GM21619 (cell line): ENCODE measurements around the gene PCSK7.
"Not testable (repeated sequence)": the region's sequence is repeated elsewhere in the genome, so short reads cannot be mapped to it uniquely, and the experiment has no call there.

ENCODE experiments used
- ATAC-seq: cut with Tn5 transposase; IDR thresholded peaks from one replicate; pipeline ENCODE4 v1.9.1; 2021; ENCODE audit not compliant: unreplicated experiment

PCSK7 gene

DNA sequence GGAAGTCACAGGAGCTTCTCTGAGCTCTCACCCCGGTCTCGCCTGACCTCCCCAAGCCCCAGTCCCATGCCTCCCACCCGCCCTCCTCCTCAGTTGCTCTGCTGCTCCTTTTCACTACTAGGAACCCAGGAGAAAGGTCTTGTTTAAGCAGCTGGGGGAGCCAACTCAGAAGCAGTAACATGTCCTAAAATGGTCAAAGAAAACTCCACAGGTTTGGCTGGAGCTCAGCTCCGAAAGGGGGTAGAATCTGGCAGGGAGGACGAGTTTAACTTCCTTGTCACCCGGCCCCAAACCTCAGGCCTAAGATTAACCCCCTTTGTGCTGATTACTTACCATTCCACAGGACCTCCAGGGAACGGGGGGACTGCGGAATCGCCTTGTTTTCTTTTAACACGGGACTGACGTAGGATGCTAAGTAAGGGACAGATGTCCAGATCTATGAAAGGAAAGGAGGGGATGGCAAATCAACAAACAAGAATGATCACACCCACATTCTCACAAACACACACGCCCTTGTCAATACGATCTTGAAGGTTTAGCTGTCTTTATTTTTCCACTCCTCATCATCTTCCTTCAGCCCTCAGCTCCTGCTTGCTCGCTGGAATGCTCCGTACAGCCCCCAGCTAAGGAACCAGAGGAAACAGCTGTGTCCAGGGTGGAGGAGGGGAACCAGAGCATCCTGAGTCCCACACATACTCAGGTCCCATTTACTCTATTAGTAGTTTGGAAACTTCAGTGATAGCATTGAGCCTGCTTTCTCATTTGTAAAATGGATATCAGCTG lies 13.5 kb downstream of the PCSK7 start:
- ATAC-seq, result no peak

DNA sequence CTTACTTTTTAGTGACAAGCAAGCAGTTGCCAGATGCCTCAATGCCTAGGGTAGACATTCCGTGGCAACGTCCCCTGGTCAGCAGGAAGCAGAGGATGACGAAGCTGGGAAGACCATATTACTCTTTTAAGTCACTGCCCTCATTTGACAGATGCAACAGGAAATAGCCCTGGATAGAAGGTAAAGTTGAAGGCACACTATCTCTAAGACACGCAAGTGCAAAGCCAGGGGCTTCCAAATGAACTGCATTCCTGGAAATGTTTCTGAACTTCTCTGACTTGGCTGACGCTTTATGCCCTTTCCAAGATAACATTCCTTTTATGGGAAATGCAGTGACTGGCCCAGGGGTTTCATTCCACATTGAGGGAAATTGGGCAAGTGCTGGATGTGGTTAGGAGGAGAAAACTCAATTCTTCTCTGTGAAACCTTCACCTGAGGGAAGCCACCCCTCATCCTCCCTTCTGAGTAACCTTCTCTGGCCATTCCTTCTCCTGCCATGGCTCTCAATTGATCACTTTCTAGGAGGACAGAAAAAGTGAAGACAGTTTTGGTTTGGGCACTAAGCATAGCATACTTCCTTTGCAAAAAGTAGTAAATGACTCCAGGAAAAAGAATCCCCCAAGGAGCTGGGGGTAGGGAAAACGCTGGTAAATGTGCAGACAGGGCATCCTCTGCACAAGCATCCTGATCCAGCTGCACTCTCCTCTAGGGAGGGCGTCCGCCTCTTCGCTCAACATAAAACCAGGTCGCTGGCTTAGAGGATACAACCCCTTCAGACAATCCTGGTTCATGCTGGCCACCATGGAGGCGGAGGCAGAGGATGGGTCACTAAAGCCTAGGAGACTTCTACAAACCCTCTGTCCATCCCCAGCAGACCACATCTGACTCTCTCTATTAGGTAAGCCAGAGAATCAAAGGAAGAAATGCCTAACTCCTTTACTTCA lies 14.5 kb downstream of the PCSK7 start:
- no peak for ATAC-seq

DNA sequence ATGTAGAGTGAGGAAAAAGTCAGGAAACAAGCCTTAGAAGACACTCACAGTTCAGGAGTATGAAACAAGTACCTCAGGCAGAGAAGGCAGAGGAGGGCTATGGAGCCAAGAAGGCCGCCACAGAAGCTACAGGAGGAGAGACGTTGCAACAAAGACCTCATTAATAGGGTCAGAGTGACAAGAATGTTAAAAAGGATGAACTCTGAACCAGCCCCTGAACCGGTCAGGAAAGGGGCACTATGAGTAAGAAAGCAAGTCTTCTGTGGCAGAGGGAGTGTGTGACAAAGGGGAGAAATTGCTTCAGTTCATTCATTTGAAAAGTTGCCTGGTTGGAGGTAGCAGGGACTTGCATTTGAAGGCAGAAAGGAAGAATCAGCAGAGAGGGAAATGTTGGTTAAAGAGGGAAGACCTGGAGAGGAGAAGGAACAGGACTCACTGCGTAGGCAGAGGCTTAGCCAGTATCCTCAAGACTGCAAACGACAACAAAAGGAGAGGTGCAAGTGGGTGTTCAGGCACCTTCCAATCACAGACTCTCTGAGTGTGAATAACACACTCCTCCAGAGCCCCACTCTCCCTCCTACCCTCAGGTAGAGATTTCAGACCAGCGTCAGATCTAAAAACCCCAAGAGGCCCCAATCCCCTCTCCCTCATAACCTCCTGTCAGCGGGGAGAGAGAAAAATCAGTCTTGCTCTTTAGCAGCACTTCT lies 17.3 kb downstream of the PCSK7 start:
- no peak for ATAC-seq

DNA sequence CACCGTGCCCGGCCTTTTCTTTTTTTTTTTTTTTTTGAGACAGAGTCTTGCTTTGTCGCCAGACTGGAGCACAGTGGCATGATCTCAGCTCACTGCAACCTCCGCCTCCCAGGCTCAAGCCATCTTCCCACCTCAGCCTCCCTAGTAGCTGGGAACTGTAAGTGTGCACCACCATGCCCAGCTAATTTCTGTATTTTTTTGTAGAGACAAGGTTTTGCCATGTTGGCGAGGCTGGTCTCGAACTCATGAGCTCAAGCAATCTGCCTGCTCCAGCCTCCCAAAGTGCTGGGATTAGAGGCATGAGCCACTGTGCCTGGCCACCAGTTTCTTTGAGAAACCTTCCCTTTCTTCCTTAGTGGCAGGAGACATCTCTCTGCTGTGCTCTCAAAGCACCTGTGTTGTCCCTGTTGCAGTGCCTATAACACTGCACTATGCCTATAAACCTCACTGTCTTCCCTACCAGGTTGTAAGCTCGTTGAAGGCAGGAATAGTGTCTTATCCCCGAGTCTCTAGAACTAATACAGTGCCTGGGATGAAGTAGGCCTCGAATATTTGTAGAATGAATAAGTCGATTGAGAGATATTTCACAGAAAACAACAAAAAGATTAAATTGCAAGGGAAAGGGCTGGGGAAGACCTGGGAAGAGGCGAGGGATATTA lies 19.0 kb downstream of the PCSK7 start:
- ATAC-seq, result no peak

DNA sequence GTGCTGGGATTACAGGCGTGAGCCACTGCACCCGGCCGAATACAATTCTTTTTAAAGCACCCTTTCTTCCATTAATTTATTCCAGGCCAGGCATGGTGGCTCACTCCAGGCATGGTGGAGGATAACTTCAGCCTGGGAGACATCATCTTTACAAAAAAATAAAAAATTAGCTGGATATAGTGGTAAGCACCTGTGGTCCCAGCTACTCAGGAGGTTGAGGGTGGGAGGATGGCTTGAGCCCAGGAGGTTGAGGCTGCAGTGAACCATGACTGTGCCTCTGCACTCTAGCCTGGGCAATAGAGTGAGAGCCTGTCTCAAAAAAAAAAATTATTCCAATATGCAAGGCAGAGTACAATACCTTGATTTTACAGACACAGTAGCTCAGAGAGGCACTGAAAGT lies 21.3 kb downstream of the PCSK7 start:
- no peak for ATAC-seq

DNA sequence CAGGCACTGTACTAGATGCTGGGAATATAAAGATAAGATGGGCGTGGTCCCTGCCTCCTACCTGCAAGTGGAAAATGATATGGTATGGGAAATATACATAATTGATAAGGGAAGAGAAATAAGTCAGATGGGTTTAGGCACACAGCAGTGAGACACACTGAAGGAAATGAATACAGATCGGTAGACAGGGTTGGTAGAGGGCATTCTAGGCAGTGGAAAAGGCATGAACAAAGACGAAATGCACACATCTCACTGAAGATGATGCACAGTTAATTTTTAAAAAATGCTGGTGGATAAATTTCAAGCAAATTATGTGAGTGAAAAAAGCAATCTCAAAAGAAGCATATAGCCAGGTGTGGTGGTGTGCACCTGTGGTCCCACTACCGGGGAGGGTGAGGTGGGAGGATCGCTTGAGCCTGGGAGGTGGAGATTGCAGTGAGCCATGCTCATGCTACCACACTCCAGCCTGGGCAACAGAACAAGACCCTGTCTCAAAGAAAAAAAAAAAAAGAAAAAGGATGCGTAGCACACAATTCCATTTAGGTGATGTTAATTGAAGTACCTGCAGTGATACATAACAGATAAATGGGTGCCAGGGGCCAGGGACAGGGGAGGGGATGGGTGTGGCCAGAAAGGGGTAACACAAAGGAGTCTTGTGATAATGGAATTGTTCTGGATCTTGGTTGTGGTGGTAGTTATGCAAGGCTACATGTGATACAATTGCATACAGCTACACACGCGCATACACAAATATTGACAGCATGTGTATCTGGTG lies 22.3 kb downstream of the PCSK7 start:
- not testable (repeated sequence) for ATAC-seq

DNA sequence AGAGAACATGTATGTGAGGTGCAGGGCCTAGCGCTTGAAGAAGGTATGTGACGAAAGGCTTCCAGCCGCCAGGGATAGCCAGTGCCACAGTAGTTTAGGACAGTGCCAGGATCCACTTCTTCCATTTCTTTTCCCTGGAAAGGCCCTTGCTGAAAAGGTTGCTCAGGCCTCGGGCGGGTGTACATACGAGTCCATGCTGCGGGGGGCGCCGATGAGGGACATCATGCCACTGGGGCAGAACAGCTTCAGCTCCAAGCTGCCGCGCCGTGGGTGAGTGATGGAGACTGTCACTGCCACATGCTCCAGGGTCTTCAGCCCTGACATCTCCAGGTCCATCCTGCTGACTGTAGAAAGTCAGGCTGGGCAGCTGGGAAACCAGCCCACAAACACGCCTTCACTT lies 23.2 kb downstream of the PCSK7 start:
- not testable (repeated sequence) for ATAC-seq

DNA sequence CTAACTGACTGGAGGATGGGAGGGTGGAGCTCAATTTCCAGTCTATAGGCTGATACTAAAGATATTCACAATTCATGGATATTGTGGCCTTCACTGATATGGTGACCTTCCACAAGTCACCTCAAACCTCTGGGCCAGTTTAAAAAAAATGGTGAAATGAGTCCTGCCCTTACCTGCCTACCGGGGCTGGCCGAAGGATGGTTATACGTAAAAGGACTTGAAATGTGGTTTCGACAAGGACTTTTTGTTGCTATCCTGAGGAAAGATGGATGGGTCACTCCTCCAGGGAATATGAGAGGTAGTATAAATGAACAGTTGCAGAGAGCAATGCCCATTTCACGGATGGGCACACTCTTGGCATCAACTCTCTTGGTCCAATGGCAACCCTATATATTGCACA lies 24.4 kb downstream of the PCSK7 start:
- not testable (repeated sequence) for ATAC-seq

DNA sequence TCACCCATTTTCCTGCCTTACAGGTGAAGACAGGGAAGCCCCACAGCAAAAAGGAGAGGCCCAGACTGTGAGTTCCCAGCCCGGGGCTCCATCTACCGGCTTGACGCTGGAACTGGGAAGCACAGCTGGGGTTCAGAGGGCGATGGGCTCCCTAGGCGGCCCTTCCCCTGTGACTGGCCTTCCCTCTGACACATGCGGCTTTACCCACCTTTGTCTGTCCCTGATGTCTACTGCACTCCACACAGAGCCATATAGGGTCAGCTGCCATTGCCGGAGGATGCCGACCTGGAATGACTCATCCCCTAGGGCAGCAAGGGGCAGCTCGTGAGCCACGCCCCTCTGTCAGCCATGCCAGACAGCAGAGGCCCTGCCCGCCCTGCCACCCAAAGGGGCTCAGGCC lies 25.0 kb downstream of the PCSK7 start:
- ATAC-seq, result not testable (repeated sequence)

DNA sequence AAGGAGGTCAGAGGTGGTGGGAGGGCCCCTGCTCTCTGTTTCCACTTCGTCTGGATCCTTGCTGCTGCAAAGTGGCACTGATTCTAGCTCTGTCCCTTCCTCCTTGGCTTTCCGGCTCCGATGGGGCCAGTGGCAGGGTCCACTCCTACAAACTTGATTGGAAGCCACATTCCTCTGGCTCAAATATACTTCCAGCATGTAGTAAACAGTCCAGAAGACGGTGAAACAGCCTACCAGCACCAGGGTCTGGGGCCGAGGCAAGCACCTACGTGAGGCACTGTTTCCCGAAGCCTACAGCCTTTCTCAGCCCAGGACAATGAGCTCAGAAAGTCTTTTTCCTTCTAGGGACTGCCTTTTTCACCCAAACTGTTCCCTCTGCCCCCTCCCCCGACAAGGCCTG lies 25.8 kb downstream of the PCSK7 start:
- ATAC-seq, result not testable (repeated sequence)

DNA sequence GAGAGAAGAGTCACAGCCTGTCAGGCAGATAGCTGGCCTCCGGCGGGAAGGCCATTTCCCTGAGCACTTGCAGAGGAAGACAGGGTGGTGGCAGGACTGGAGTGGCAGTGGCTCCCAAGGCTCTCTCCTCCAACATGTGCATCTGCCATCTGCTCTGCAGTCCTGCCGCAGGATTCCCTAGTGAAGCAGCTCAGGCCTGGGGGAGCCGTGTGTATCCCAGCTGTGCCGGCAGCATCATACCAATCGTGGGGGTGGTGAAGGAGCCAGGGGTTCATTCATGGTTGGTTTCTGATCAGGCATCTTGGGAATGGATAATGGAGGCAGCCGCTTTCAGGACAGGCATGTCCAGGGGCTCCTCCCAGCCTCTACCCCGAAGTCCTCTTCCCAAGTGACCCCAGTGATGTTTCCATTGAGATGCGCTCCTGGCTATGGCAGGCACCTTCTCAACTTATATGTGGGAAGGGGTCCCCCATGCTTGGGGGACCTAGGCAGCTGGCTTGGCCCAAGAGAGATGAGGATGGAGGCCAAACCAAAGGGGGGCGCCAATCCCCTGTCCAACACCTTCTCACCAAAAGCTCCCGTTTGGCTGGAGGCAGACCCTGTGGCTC lies 26.6 kb downstream of the PCSK7 start:
- no peak for ATAC-seq

DNA sequence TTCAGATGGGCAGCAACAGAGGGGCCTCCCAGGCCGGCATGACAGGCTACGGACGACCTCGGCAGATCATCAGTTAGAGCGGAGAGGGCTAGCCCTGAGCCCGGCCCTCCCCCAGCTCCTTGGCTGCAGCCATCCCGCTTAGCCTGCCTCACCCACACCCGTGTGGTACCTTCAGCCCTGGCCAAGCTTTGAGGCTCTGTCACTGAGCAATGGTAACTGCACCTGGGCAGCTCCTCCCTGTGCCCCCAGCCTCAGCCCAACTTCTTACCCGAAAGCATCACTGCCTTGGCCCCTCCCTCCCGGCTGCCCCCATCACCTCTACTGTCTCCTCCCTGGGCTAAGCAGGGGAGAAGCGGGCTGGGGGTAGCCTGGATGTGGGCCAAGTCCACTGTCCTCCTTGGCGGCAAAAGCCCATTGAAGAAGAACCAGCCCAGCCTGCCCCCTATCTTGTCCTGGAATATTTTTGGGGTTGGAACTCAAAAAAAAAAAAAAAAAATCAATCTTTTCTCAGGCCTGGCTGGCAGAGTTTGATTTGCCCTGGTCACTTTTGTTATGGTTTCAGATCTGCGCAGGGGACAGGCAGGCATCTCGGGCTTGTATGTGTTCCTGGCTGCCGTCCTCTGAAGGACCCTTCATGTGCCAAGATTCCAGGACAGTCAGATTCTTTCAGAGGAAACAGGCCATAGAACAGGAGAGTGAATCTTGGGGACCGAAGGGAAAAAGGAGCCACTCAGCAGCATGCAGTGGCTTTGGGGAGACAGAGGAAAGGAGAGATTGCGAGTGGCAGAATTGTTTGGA lies 27.4 kb downstream of the PCSK7 start:
- ATAC-seq, result no peak

DNA sequence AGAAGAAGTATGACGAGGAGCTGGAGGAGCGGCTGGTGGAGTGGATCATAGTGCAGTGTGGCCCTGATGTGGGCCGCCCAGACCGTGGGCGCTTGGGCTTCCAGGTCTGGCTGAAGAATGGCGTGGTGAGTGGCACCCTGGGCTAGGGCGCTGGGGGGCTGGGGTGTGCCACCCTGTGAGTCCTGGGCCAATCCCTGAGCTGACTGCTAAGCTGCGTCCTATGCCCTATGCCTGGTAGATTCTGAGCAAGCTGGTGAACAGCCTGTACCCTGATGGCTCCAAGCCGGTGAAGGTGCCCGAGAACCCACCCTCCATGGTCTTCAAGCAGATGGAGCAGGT lies 28.8 kb downstream of the PCSK7 start:
- no peak for ATAC-seq

DNA sequence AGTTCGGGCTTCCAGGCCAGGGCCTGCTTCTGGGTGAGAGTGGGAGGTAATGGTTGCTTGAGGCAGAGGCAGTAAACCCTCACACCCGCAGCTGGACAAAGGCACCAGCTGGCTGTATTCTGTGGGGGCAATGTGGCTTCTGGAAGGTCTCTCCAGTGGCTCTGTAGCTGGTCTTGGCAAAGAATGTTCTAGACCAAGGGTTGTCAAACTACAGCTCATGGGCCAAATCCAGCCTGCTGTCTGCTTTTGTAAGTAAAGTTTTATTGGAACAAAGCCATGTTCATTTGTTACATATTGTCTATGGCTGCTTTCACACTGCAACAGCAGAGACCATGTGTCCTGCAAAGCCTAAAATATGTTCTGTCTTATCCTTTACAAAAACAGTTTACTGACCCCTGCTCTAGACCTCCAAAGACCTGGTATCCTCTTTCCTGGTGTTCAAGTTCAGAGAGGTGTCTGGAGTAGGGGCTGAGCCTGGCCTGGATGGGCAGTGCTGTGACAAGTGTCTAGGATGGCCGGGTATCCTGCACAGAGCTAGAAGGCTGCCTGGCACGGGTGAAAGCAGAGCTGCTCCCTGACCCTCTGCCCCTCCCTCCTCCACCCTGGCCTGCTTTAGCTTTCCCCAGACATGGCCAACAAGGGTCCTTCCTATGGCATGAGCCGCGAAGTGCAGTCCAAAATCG lies 29.3 kb downstream of the PCSK7 start:
- ATAC-seq, result no peak

DNA sequence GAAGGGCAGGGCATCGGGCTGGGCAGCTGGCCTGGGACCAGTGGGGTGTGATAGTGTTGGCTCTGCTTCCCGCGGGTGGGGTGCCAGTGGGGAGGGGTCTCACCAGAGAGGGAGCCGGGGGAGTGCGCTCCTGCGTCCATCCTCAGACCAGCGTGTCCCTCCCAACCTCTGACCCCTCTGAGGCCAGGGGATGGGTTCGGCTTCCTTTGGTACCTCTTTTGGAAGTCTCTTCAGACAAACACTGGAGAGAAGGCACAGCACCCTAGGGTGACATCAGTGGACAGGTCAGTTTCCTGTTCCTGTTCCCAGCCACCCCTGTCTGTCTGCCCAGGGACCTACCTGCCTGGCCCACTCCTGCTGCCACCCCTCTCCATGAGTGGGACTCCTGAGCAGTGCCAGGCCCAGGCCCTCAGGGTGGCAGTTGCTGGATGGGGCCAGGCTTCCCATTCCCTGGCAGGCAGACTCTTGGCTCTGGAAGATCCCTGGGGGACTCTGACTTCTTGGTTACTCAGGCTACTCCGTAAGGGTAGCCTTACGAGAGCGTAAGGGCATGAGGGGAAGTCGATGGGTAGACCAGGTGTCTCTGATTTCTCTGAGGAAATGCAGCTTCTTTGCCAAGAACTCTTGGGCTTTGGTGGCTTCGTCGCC lies 30.1 kb downstream of the PCSK7 start:
- ATAC-seq, result no peak

DNA sequence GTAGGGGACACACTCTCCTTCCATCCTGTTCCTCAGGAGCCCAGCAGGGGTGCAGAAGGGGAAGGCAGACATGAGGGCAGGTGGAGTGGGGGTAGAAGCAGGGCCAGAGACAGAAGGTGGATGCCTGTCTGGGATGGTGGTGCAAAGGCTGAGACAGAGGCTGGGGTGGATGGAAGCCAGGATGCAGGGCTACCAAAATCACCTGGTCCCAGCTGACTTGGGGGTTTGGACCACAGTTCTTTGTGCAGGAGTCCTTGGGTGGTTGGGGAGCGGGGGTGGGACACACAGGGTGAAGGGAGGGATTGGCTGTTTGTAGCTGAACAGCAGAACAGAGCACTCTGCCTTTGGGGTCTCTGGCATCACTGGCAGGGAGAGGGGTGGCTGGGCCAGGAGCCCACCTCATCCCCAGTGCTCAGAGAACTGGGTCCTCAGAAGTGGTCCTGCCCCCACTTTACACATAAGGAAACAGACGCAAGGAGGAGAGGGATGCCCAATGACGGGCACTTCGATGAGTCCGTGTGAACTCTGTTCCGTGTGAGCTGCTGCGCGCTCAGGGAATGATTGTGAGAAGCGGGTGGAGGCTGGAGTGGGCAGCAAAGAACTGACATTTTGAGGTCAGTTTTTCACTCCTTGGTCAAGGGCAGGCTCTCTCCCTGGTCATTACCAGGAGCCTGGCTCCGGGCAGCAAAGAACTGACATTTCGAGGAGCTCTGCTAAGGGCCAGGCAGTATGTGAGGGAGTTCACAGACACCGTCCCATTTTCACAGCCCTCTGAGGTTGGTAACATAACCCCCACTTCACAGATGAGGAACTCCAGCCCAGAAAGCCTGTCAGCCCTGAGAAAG lies 30.8 kb downstream of the PCSK7 start:
- no peak for ATAC-seq
